ENCODE measurements around the gene MMP7. TPM values are rescaled to one million over a fixed set of nuclear protein-coding genes. Genes with fewer than 3 reads are reported as not detected.

Gene MMP7
- total RNA-seq, 1 donor: under 0.01 TPM

DNA sequence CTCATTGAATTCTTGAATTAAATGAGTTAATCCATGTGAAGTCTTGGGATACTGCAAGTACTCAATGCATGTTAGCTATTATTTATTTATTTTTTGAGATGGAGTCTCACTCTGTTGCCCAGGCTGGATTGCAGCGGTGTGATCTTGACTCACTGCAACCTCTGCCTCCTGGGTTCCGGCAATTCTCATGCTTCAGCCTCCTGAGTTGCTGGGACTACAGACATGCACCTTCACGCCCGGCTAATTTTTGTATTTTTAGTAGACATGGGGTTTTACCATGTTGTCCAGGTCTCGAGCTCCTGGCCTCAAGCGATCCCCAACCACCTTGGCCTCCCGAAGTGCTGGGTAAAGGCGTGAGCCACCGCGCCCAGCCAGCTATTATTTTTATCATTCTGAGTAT is 9.4 kb downstream of the MMP7 start:
- TF ChIP-seq, protein P1, sequence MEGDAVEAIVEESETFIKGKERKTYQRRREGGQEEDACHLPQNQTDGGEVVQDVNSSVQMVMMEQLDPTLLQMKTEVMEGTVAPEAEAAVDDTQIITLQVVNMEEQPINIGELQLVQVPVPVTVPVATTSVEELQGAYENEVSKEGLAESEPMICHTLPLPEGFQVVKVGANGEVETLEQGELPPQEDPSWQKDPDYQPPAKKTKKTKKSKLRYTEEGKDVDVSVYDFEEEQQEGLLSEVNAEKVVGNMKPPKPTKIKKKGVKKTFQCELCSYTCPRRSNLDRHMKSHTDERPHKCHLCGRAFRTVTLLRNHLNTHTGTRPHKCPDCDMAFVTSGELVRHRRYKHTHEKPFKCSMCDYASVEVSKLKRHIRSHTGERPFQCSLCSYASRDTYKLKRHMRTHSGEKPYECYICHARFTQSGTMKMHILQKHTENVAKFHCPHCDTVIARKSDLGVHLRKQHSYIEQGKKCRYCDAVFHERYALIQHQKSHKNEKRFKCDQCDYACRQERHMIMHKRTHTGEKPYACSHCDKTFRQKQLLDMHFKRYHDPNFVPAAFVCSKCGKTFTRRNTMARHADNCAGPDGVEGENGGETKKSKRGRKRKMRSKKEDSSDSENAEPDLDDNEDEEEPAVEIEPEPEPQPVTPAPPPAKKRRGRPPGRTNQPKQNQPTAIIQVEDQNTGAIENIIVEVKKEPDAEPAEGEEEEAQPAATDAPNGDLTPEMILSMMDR (IDR thresholded peaks at IDR 0.05; ENCODE audit: extremely low read depth, low read depth, low read length): no peak
- Histone ChIP-seq H3K36me3 (ENCODE audit: insufficient read depth, low read length) (no peaks in the 10 kb centered on the region), H3K4me2 (ENCODE audit: insufficient read depth, low read length) (no peak overlapping the region), H4K20me1 (ENCODE audit: insufficient read depth, low read length) (no peaks in the 10 kb centered on the region), H3K4me3 (ENCODE audit: insufficient read depth, low read length) (no peak overlapping the region), H3K9me3 (ENCODE audit: low read depth, low read length) (no peaks in the 10 kb centered on the region), H3K79me2 (ENCODE audit: insufficient read depth, low read length) (no peaks in the 10 kb centered on the region), H3K27me3 (ENCODE audit: insufficient read depth, low read length) (no peaks in the 10 kb centered on the region), H3K4me1 (ENCODE audit: insufficient read depth, low read length) (no peaks in the 10 kb centered on the region), H2AFZ (ENCODE audit: low read length) (no peak overlapping the region), H3K27ac (ENCODE audit: low read depth, low read length) (no peak overlapping the region)
- DNase-seq (ENCODE audit: insufficient read length, low spot score, missing footprints): no peak

DNA sequence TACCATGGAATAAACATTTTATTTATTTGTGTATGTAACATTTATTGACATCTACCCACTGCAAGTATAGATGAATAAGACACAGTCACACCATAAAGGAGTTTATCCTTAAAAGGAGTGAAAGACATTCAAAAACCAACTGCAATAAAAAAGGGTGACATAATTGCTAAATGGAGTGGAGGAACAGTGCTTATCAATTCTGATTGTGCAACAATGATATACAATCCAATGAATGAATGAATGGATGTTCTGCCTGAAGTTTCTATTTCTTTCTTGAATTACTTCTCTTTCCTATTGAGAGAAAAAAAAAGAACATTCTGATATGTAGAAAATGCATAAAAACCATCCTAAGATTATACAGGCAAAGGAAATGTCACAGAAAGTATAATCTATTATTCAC is 10.0 kb downstream of the MMP7 start:
- no peaks in the 10 kb centered on the region for H3K36me3 ChIP-seq (ENCODE audit: insufficient read depth, low read length)
- H3K4me1 ChIP-seq (ENCODE audit: insufficient read depth, low read length): no peaks in the 10 kb centered on the region
- no peak overlapping the region for H2AFZ ChIP-seq (ENCODE audit: low read length)
- DNase-seq (ENCODE audit: insufficient read length, low spot score, missing footprints): no peak
- H3K27ac ChIP-seq (ENCODE audit: low read depth, low read length): no peak overlapping the region
- H3K9me3 ChIP-seq (ENCODE audit: low read depth, low read length): no peaks in the 10 kb centered on the region
- no peaks in the 10 kb centered on the region for H3K79me2 ChIP-seq (ENCODE audit: insufficient read depth, low read length)
- no peaks in the 10 kb centered on the region for H4K20me1 ChIP-seq (ENCODE audit: insufficient read depth, low read length)
- H3K27me3 ChIP-seq (ENCODE audit: insufficient read depth, low read length): no peaks in the 10 kb centered on the region
- no peak overlapping the region for H3K4me3 ChIP-seq (ENCODE audit: insufficient read depth, low read length)
- TF ChIP-seq, protein P1 (IDR thresholded peaks at IDR 0.05; ENCODE audit: extremely low read depth, low read depth, low read length): no peak
- no peak overlapping the region for H3K4me2 ChIP-seq (ENCODE audit: insufficient read depth, low read length)

DNA sequence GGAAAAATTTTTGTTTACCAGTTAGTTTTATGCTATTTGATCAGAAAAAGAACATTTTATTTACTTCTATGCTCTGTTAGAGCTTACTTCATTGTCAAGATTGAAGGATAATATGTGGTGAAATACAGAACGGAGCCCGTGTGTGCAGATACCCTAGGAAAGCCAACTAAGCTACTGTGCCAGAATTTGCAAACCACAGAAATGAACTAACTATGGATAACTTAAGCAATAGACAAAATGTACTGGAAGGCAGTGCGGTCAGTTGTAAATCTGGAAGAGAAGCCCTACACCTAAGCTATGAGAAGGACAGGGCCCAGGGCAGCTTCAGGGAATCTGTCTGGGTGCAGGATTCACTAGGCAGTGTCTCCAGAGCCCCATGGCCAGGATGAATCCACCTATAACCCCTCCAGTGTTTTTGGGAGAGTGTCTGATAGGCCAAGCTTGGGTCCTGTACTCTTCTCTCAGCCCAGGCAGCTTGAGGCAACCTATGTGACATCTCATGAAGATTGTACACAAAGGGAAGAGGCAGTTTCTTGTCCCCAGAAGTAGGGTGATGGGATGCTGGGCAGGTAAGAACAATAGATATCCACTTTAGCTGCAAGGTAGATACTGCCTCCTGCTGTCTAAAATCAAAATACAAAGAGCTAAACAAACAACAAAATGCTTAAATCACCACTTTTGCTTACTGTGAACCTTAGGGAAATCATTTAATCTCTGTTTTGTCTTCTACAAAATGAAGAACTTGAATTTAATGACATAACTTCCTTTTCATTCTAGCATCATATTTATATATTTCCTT is 12.1 kb downstream of the MMP7 start:
- TF ChIP-seq, protein P1 (IDR thresholded peaks at IDR 0.05; ENCODE audit: extremely low read depth, low read depth, low read length): peak; percentile 24
- Histone ChIP-seq H3K4me2 (ENCODE audit: insufficient read depth, low read length) (no peak overlapping the region), H3K27ac (ENCODE audit: low read depth, low read length) (no peak overlapping the region), H3K27me3 (ENCODE audit: insufficient read depth, low read length) (no peaks in the 10 kb centered on the region), H3K9me3 (ENCODE audit: low read depth, low read length) (no peaks in the 10 kb centered on the region), H3K36me3 (ENCODE audit: insufficient read depth, low read length) (no peaks in the 10 kb centered on the region), H3K79me2 (ENCODE audit: insufficient read depth, low read length) (no peaks in the 10 kb centered on the region), H2AFZ (ENCODE audit: low read length) (no peak overlapping the region), H4K20me1 (ENCODE audit: insufficient read depth, low read length) (no peaks in the 10 kb centered on the region), H3K4me3 (ENCODE audit: insufficient read depth, low read length) (no peak overlapping the region), H3K4me1 (ENCODE audit: insufficient read depth, low read length) (no peaks in the 10 kb centered on the region)
- no peak for DNase-seq (ENCODE audit: insufficient read length, low spot score, missing footprints)

DNA sequence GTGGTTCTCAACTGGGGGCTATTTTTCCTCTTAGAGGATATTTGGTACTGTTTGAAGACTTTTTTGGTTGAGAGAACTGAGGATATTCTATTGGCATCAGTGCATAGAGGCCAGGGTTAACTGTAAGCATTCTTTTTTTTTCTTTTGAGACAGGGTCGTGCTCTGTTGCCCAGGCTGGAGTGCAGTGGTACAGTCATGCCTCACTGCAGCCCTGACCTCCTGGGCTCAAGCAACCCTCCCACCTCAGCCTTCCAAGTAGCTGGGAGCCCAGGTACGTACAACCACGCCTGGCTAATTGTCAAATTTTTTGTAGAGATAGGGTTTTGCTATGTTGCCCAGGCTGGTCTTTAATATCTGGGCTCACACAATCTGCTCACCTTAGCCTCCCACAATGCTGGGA is 12.9 kb downstream of the MMP7 start:
- H3K27ac ChIP-seq (ENCODE audit: low read depth, low read length): no peak overlapping the region

More for the DNA sequence above, 12.9 kb downstream of the MMP7 start:
- H3K9me3 ChIP-seq (ENCODE audit: low read depth, low read length): no peaks in the 10 kb centered on the region
- H3K27me3 ChIP-seq (ENCODE audit: insufficient read depth, low read length): no peaks in the 10 kb centered on the region
- no peak overlapping the region for H2AFZ ChIP-seq (ENCODE audit: low read length)
- H3K4me2 ChIP-seq (ENCODE audit: insufficient read depth, low read length): no peak overlapping the region
- H3K36me3 ChIP-seq (ENCODE audit: insufficient read depth, low read length): no peaks in the 10 kb centered on the region
- no peak overlapping the region for H3K4me3 ChIP-seq (ENCODE audit: insufficient read depth, low read length)
- no peaks in the 10 kb centered on the region for H4K20me1 ChIP-seq (ENCODE audit: insufficient read depth, low read length)
- H3K4me1 ChIP-seq (ENCODE audit: insufficient read depth, low read length): no peaks in the 10 kb centered on the region
- TF ChIP-seq, protein P1 (IDR thresholded peaks at IDR 0.05; ENCODE audit: extremely low read depth, low read depth, low read length): no peak
- no peaks in the 10 kb centered on the region for H3K79me2 ChIP-seq (ENCODE audit: insufficient read depth, low read length)
- no peak for DNase-seq (ENCODE audit: insufficient read length, low spot score, missing footprints)

All from osteoblast (primary cell).